T-helper 2 cell treated with Interferon-gamma antibody and Interleukin-4, amounts not matched to agents 5 μg/mL and 100 μg/mL, for 36 hours (primary cell): ENCODE results near the gene EPG5.

Source experiments
- DNase-seq: peaks from one replicate; pipeline ENCODE4 v3.0.0; 2021; ENCODE audit warnings: low spot score
- H3K27ac Mint-ChIP-seq: one replicate; pipeline ENCODE4 v1.8.0; 2021; ENCODE audit warnings: mild to moderate bottlenecking, mixed read lengths
- H3K27me3 Mint-ChIP-seq: one replicate; pipeline ENCODE4 v1.8.0; 2021; ENCODE audit warnings: low read depth, mixed read lengths
- H3K36me3 Mint-ChIP-seq: one replicate; pipeline ENCODE4 v1.8.0; 2021; ENCODE audit warnings: low read depth, mixed read lengths
- H3K4me1 Mint-ChIP-seq: one replicate; pipeline ENCODE4 v1.8.0; 2021; ENCODE audit warnings: low read depth, mixed read lengths
- H3K4me3 Mint-ChIP-seq: one replicate; pipeline ENCODE4 v1.8.0; 2022; ENCODE audit warnings: mild to moderate bottlenecking, moderate library complexity, mixed read lengths
- H3K9me3 Mint-ChIP-seq: one replicate; pipeline ENCODE4 v1.8.0; 2021; ENCODE audit warnings: mixed read lengths

EPG5 gene

GRCh38 chr18:45967007-45967706 lies at the start of gene EPG5:
Gene EPG5, minus strand, starts transcription at chr18:45967329. Its CDS starts 90 bp downstream, at chr18:45967239.
- H3K27ac Mint-ChIP-seq: peak within 1 kb of the TSS; percentile 96
- H3K36me3 Mint-ChIP-seq: peaks cover 16% of the 10 kb centered on the region
- no peaks in the 10 kb centered on the region for H3K27me3 Mint-ChIP-seq
- no peaks in the 10 kb centered on the region for H3K9me3 Mint-ChIP-seq
- H3K4me1 Mint-ChIP-seq: peaks cover 32% of the 10 kb centered on the region
- peak within 1 kb of the TSS; percentile 97 for H3K4me3 Mint-ChIP-seq
- DNase-seq: peak; percentile 94

GRCh38 chr18:46013484-46014189 lies 46.5 kb upstream of the EPG5 start:
- H3K27me3 Mint-ChIP-seq: no peaks in the 10 kb centered on the region
- no peak overlapping the region for H3K27ac Mint-ChIP-seq
- H3K4me3 Mint-ChIP-seq: no peak overlapping the region
- peaks cover 21% of the 10 kb centered on the region for H3K36me3 Mint-ChIP-seq
- no peak for DNase-seq
- no peaks in the 10 kb centered on the region for H3K9me3 Mint-ChIP-seq
- H3K4me1 Mint-ChIP-seq: peaks cover 18% of the 10 kb centered on the region

DNA sequence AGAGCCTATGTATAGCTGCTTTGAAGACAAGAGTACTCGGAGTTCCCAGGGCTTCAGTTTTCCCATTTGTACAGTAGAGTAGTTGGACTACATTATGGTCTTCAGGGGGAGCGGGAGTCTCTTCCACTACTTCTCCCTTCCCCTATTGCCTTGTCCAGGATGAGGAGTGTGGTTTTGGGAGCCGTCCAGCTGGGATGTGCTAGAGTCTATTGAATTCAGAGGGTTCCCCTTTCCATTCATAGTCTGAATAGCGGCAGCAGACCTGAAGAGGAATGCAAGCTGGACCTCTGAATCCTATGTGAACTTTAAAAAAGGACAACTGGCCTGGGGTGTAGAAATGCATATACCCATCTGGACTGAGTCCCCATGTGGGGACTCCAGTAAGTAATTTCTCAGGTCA lies 43.5 kb upstream of the EPG5 start:
- H3K27me3 Mint-ChIP-seq: no peaks in the 10 kb centered on the region
- H3K36me3 Mint-ChIP-seq: peaks cover 18% of the 10 kb centered on the region

DNA sequence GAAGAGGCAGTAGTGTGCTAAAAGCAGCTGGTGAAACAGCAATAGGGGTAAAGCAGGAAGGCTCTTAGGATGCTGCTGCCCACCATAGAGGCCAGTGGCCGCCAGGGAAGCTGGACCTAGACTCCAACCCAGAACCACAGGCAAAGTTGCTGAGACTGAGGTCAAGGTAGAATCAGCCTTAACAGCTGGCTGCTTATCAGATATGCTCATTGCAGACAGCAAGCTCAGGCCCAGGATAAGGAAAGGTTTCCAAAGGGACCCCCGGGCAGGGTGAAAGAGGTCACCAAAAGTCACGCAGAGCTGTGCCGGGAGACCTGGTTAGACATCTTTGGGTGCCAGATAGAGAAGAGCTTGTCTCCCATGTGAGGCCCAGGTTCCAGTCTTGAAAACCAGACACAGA lies 42.9 kb upstream of the EPG5 start:
- Mint-ChIP-seq H3K27ac (no peak overlapping the region), H3K4me1 (peaks cover 18% of the 10 kb centered on the region), H3K4me3 (no peak overlapping the region), H3K36me3 (peaks cover 16% of the 10 kb centered on the region), H3K9me3 (no peaks in the 10 kb centered on the region), H3K27me3 (no peaks in the 10 kb centered on the region)
- DNase-seq: no peak

More for the DNA sequence above, 43.5 kb upstream of the EPG5 start:
- peaks cover 18% of the 10 kb centered on the region for H3K4me1 Mint-ChIP-seq
- H3K4me3 Mint-ChIP-seq: no peak overlapping the region
- H3K9me3 Mint-ChIP-seq: no peaks in the 10 kb centered on the region
- DNase-seq: no peak
- no peak overlapping the region for H3K27ac Mint-ChIP-seq

DNA sequence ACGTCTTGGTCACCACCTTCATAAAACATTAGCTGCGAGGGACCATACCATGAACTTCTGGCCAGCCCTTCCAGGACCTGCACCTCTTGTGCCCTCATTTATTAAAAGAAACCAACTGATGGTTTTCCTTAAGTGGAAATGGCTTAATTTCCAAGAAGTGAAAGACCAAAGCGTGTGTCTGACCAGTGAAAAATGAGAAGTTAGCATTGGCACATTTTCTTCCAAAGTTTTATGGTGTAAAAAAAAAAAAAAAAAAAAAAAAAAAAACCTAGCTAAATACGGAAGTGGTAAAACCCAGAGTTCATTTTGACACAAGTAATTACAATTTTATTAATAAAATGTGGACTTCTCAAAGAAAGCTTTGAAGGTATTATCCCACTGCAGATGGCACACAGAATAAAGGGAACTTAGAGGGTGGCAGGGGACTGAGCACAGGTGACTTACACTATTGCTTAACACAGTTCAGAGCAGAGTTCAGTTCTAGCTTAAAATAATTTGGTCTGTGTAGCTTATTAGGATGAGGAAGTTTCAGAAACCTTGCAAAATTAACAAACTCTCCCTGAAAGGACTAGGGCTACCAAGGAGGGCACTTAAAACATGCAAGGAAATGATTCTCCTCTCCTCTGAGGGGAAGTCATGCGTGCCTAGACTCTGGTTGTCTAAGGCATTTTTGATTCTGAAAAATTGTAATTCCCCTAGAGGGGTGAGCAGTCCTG lies 42.2 kb upstream of the EPG5 start:
- DNase-seq: no peak
- peaks cover 18% of the 10 kb centered on the region for H3K36me3 Mint-ChIP-seq
- H3K27me3 Mint-ChIP-seq: no peaks in the 10 kb centered on the region
- no peak overlapping the region for H3K27ac Mint-ChIP-seq
- no peak overlapping the region for H3K4me3 Mint-ChIP-seq
- H3K4me1 Mint-ChIP-seq: peaks cover 13% of the 10 kb centered on the region
- H3K9me3 Mint-ChIP-seq: no peaks in the 10 kb centered on the region

DNA sequence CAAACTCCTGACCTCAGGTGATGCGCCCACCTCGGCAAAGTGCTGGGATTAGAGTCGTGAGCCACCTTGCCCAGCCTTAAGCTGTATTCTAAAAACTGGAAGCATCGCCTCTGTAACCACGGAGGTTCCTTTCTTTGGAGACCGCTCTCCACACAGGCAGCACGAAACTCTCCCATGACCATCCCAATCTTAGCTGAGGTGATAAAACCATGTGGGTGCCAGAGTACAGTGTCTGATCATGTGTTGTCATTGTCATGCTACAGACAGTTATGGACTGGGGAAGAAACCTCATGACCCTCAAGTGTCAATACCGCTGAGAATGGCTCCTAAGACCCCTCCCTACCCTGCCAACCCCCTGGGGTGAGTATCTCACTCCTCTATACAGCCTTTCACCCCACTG lies 41.4 kb upstream of the EPG5 start:
- H3K27me3 Mint-ChIP-seq: no peaks in the 10 kb centered on the region
- peaks cover 18% of the 10 kb centered on the region for H3K36me3 Mint-ChIP-seq
- H3K4me3 Mint-ChIP-seq: no peak overlapping the region
- H3K9me3 Mint-ChIP-seq: no peaks in the 10 kb centered on the region
- H3K4me1 Mint-ChIP-seq: peaks cover 5% of the 10 kb centered on the region
- no peak for DNase-seq
- no peak overlapping the region for H3K27ac Mint-ChIP-seq

DNA sequence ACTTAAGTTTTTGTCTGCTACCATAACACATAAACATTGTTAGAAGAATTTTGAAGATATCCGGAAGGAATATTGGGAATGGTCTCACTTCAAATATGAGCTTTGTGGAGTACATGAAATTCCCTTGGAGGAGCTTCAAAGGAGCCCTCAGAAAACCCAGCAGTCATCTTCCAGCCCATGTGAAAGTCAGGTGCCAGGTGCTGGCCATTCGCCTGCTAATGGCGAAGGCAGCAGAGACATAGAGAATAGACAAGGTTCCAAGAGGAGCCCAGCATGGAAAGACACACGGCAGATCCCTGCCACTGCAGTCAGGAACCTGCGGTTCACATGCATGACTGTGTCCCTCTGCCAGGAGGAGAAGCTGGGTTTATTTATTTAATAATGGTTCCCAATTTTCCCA lies 40.0 kb upstream of the EPG5 start:
- H3K27me3 Mint-ChIP-seq: no peaks in the 10 kb centered on the region
- no peak for DNase-seq
- no peak overlapping the region for H3K4me3 Mint-ChIP-seq
- no peak overlapping the region for H3K27ac Mint-ChIP-seq
- H3K36me3 Mint-ChIP-seq: peaks cover 27% of the 10 kb centered on the region
- peaks cover 9% of the 10 kb centered on the region for H3K9me3 Mint-ChIP-seq
- H3K4me1 Mint-ChIP-seq: peaks cover 1% of the 10 kb centered on the region

- Mint-ChIP-seq H3K4me1 (peaks cover 31% of the 10 kb centered on the region), H3K27me3 (no peaks in the 10 kb centered on the region), H3K36me3 (peaks cover 38% of the 10 kb centered on the region), H3K27ac (no peak overlapping the region), H3K4me3 (no peak overlapping the region), H3K9me3 (peaks cover 12% of the 10 kb centered on the region)
- no peak for DNase-seq
Measured at GRCh38 chr18:46002934-46003333, 35.8 kb upstream of the EPG5 start.

GRCh38 chr18:46001892-46002291 lies 34.8 kb upstream of the EPG5 start:
- Mint-ChIP-seq H3K4me3 (no peak overlapping the region), H3K36me3 (peaks cover 40% of the 10 kb centered on the region), H3K27me3 (no peaks in the 10 kb centered on the region), H3K4me1 (peaks cover 35% of the 10 kb centered on the region), H3K27ac (no peak overlapping the region), H3K9me3 (peaks cover 12% of the 10 kb centered on the region)
- no peak for DNase-seq

DNA sequence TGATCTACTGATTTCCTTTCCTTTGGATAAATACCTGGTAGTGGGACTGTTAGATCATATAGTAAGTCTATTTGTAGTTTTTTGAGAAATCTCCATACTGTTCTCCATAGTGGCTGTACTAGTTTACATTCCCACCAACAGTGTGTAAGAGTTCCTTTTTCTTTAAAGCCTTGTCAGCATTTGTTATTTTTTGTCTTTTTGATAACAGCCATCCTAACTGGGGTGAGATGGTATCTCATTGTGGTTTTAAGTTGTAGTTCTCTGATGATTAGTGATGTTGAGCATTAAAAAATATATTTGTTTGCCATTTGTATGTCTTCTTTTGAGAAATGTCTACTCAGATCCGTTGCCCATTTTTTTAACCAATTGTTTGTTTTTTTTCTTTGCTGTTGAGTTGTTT lies 33.9 kb upstream of the EPG5 start:
- H3K4me1 Mint-ChIP-seq: peaks cover 39% of the 10 kb centered on the region
- H3K9me3 Mint-ChIP-seq: peaks cover 12% of the 10 kb centered on the region
- H3K27ac Mint-ChIP-seq: peak overlapping the region; percentile 34
- peaks cover 40% of the 10 kb centered on the region for H3K36me3 Mint-ChIP-seq
- DNase-seq: no peak
- H3K4me3 Mint-ChIP-seq: peak overlapping the region; percentile 59
- no peaks in the 10 kb centered on the region for H3K27me3 Mint-ChIP-seq

GRCh38 chr18:45999536-45999935 lies 32.4 kb upstream of the EPG5 start:
- peaks cover 12% of the 10 kb centered on the region for H3K9me3 Mint-ChIP-seq
- H3K4me1 Mint-ChIP-seq: peaks cover 41% of the 10 kb centered on the region
- no peak overlapping the region for H3K27ac Mint-ChIP-seq
- DNase-seq: no peak
- no peaks in the 10 kb centered on the region for H3K27me3 Mint-ChIP-seq
- H3K36me3 Mint-ChIP-seq: peaks cover 42% of the 10 kb centered on the region
- peak overlapping the region; percentile 67 for H3K4me3 Mint-ChIP-seq

DNA sequence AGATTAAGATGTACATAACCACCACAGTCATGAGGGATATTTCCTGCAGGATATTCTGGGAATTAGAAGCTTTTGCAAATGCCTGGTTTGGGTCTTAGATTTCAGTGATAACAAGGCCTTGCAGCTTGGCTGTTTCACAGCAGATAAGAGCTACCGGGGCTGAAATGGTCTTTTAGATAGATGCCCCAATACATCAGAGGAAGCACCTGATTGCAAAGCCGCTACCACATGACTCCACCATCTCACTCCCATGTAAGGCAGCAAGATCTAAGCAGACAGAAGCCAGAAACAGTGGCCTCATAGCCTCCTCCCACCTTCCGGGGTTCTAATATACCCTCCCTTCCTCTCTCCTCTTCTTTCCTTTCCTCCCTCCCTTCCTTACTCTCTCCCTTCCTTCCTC lies 31.1 kb upstream of the EPG5 start:
- H3K4me1 Mint-ChIP-seq: peaks cover 41% of the 10 kb centered on the region
- peaks cover 12% of the 10 kb centered on the region for H3K9me3 Mint-ChIP-seq
- peak overlapping the region; percentile 67 for H3K4me3 Mint-ChIP-seq
- DNase-seq: peak; percentile 40
- H3K27me3 Mint-ChIP-seq: no peaks in the 10 kb centered on the region
- H3K36me3 Mint-ChIP-seq: peaks cover 38% of the 10 kb centered on the region
- H3K27ac Mint-ChIP-seq: peak overlapping the region; percentile 88

GRCh38 chr18:45997700-45998151 lies 30.6 kb upstream of the EPG5 start:
- H3K36me3 Mint-ChIP-seq: peaks cover 33% of the 10 kb centered on the region
- H3K9me3 Mint-ChIP-seq: peaks cover 9% of the 10 kb centered on the region
- H3K4me1 Mint-ChIP-seq: peaks cover 41% of the 10 kb centered on the region
- no peaks in the 10 kb centered on the region for H3K27me3 Mint-ChIP-seq
- peak overlapping the region; percentile 67 for H3K4me3 Mint-ChIP-seq
- DNase-seq: peak; percentile 63
- H3K27ac Mint-ChIP-seq: peak overlapping the region; percentile 88

- Mint-ChIP-seq H3K9me3 (no peaks in the 10 kb centered on the region), H3K4me3 (no peak overlapping the region), H3K4me1 (peaks cover 27% of the 10 kb centered on the region), H3K36me3 (peaks cover 29% of the 10 kb centered on the region), H3K27me3 (no peaks in the 10 kb centered on the region), H3K27ac (no peak overlapping the region)
- DNase-seq: no peak
Measured at GRCh38 chr18:45995461-45995860, 28.3 kb upstream of the EPG5 start.
